ENCODE measurements around the gene TRPM4.

The TRPM4 gene

GRCh38 chr19:49150944-49151243, 6.7 kb upstream of the TRPM4 start:
- Histone ChIP-seq H3K4me1 (peaks cover 6% of the 10 kb centered on the region), H3K9ac (no peak overlapping the region), H3K36me3 (ENCODE audit: control insufficient read depth, insufficient read depth, low read length) (no peaks in the 10 kb centered on the region), H2AFZ (peak overlapping the region; percentile 85), H3K27me3 (ENCODE audit: control insufficient read depth, insufficient read depth, low read length) (no peaks in the 10 kb centered on the region), H3K9me3 (ENCODE audit: control insufficient read depth, low read length) (no peaks in the 10 kb centered on the region), H3K4me2 (ENCODE audit: low read length) (peak overlapping the region; percentile 78), H3K27ac (peak overlapping the region; percentile 86), H3K79me2 (no peaks in the 10 kb centered on the region), H3K4me3 (ENCODE audit: low read depth, low read length) (peak overlapping the region; percentile 79)
- TF ChIP-seq, protein P1, sequence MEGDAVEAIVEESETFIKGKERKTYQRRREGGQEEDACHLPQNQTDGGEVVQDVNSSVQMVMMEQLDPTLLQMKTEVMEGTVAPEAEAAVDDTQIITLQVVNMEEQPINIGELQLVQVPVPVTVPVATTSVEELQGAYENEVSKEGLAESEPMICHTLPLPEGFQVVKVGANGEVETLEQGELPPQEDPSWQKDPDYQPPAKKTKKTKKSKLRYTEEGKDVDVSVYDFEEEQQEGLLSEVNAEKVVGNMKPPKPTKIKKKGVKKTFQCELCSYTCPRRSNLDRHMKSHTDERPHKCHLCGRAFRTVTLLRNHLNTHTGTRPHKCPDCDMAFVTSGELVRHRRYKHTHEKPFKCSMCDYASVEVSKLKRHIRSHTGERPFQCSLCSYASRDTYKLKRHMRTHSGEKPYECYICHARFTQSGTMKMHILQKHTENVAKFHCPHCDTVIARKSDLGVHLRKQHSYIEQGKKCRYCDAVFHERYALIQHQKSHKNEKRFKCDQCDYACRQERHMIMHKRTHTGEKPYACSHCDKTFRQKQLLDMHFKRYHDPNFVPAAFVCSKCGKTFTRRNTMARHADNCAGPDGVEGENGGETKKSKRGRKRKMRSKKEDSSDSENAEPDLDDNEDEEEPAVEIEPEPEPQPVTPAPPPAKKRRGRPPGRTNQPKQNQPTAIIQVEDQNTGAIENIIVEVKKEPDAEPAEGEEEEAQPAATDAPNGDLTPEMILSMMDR (IDR thresholded peaks at IDR 0.05): no peak

DNA sequence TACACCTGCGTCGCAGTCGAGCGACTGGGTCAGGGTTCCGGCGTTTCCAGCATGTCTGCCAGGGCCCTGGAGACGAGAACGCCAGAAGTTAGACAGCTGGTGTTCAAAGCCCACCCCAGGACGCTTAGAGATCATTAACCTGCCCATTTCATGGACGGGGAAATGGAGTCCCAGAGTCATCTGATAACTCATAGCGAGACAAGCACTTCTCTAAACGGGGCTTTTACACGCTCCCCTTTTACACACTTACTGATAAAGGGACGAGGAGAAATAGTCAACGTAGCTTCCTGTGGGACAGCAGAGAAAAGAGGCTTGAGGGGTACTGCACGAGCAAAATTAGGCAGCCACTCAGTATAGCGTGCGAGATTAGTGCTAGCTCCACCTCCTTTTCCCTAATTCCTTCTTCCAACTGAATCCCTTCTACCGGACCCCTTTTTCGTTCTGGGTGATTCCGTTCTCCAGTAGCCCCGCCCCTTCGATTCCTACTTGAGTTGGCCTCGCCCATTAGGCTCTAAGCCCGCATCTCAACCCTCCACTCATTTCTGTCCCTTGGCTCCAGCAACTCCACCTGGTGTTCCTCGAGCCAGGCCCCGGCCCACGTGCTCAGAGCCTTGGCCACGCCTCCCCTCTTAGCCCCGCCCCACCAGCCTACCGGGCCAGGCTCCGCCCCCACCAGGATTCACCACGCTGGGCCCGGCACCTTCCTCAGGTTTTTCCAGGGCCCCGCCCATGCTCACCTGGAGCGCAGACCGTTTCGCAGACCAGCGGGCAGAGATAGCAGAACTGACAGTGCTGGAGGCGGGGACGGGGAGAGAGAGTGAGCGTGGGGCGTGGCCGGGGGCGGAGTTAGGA, 6.1 kb upstream of the TRPM4 start:
- Histone ChIP-seq H3K27me3 (ENCODE audit: control insufficient read depth, insufficient read depth, low read length) (no peaks in the 10 kb centered on the region), H3K4me1 (peaks cover 3% of the 10 kb centered on the region)

DNA sequence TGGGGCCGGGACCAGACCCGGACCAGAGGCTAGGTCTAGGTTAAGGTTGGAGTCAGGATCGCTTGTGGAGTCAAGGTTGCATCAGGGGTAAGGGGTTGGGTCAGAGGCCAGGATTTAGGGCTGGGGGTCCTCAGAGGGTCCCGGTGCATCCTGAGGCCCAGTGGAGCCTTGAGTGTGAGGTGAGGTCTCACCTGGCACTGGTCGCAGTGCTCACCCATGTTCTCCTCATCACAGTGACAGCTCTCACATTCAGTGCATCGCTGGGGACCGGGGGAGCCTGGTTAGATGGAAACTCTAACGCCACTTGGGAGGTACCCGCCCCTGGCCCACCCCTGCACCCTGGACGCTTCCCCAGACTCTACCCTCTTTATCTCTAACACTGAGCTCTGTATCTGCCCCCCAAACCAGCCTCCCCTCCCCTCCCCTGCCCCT, 5.5 kb upstream of the TRPM4 start:
- TF ChIP-seq, protein P1 (IDR thresholded peaks at IDR 0.05): no peak
- peak overlapping the region; percentile 78 for H3K4me2 ChIP-seq (ENCODE audit: low read length)
- no peak overlapping the region for H3K9ac ChIP-seq
- no peaks in the 10 kb centered on the region for H3K36me3 ChIP-seq (ENCODE audit: control insufficient read depth, insufficient read depth, low read length)
- H3K9me3 ChIP-seq (ENCODE audit: control insufficient read depth, low read length): no peaks in the 10 kb centered on the region
- peak overlapping the region; percentile 79 for H3K4me3 ChIP-seq (ENCODE audit: low read depth, low read length)
- no peak overlapping the region for H2AFZ ChIP-seq
- H3K4me1 ChIP-seq: peaks cover 3% of the 10 kb centered on the region
- H3K79me2 ChIP-seq: no peaks in the 10 kb centered on the region
- H3K27ac ChIP-seq: peak overlapping the region; percentile 18
- no peaks in the 10 kb centered on the region for H3K27me3 ChIP-seq (ENCODE audit: control insufficient read depth, insufficient read depth, low read length)

More for the DNA sequence above, 6.1 kb upstream of the TRPM4 start:
- Histone ChIP-seq H3K4me3 (ENCODE audit: low read depth, low read length) (peak overlapping the region; percentile 79), H2AFZ (no peak overlapping the region), H3K9me3 (ENCODE audit: control insufficient read depth, low read length) (no peaks in the 10 kb centered on the region), H3K36me3 (ENCODE audit: control insufficient read depth, insufficient read depth, low read length) (no peaks in the 10 kb centered on the region), H3K79me2 (no peaks in the 10 kb centered on the region), H3K9ac (no peak overlapping the region), H3K4me2 (ENCODE audit: low read length) (peak overlapping the region; percentile 78), H3K27ac (peak overlapping the region; percentile 86)
- TF ChIP-seq, protein P1 (IDR thresholded peaks at IDR 0.05): no peak

DNA sequence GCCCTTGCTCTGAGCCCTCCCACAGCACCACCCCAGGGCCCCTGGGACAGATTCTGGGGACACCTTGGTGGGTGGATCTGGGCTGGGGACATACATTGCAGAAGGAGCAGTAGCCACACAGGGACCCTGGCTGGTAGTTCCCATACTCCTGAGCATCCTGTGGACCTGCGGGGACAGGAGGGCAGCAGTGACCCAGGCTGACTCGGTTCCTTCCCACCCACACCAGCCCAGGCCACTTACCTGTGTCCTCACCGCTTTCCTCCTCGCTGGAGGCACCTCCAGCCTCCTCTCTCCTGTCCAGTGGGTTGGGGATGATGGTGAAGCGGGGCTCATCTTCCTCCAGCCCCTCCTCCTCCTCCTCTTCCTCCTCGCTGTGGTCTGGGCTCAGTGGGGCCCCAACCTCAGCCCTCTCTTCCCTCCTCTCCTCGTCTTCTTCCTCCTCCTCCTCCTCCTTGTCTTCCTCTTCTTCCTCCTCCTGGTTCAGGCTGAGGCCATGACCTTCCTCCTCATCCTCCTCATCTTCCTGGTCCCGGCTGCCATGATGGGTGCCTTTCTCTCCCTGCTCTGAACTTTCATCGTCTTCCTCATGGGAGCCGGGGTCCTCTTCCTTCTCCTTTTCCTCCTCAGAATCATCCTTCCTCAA, 4.3 kb upstream of the TRPM4 start:
- Histone ChIP-seq H3K4me1 (peaks cover 4% of the 10 kb centered on the region), H3K36me3 (ENCODE audit: control insufficient read depth, insufficient read depth, low read length) (no peaks in the 10 kb centered on the region), H3K79me2 (no peaks in the 10 kb centered on the region), H3K27me3 (ENCODE audit: control insufficient read depth, insufficient read depth, low read length) (no peaks in the 10 kb centered on the region), H3K9ac (no peak overlapping the region), H3K4me2 (ENCODE audit: low read length) (no peak overlapping the region), H3K9me3 (ENCODE audit: control insufficient read depth, low read length) (no peaks in the 10 kb centered on the region), H2AFZ (no peak overlapping the region), H3K27ac (no peak overlapping the region), H3K4me3 (ENCODE audit: low read depth, low read length) (no peak overlapping the region)
- TF ChIP-seq, protein P1 (IDR thresholded peaks at IDR 0.05): no peak
